H1 (cell line): ENCODE data around the gene ZBTB49. TPM values are rescaled to one million over a fixed set of nuclear protein-coding genes. Genes with fewer than 3 reads are reported as not detected.

ENCODE experiments used
- CTCF ChIA-PET: fragments of 300-600 bp; sonication (Branson Sonifier 250); formaldehyde crosslinking; loops from one replicate; lab custom pipeline; 2021; ENCODE audit not compliant: partially characterized antibody; lab: Charles Lee
- POLR2A ChIA-PET: fragments of 300-600 bp; sonication (Branson Sonifier 250); formaldehyde crosslinking; loops from one replicate; lab custom pipeline; 2021; ENCODE audit warnings: inconsistent platforms; ENCODE audit not compliant: partially characterized antibody; lab: Charles Lee
- DNase-seq, 2 experiments: peaks; one replicate each; pipeline versions ENCODE4 v3.0.0 to v3.0.0-alpha.2; 2010 to 2022; ENCODE audit warnings: low spot score in 2 of 2, low read depth in 1 of 2, mixed read lengths in 1 of 2
- FAIRE-seq: peaks from 2 replicates; lab custom pipeline; 2011; peaks lifted over from hg19 to GRCh38; lab: Jason Lieb, UNC
- H2AFZ ChIP-seq: 2 replicates; pipeline ENCODE4 v1.8.1; 2012; ENCODE audit warnings: low read length, inconsistent platforms
- H2AK5ac ChIP-seq: 2 replicates; pipeline ENCODE4 v1.6.1; 2013; ENCODE audit warnings: low read depth, low read length
- H2BK120ac ChIP-seq: replicated peaks from 2 replicates; pipeline ENCODE3; 2013; ENCODE audit warnings: low read depth, low read length, inconsistent platforms
- H2BK12ac ChIP-seq: 2 replicates; pipeline ENCODE4 v1.6.1; 2013; ENCODE audit warnings: low read depth, low read length
- H2BK15ac ChIP-seq: 2 replicates; pipeline ENCODE4 v1.6.1; 2013; ENCODE audit warnings: low read length
- H2BK20ac ChIP-seq: 2 replicates; pipeline ENCODE4 v1.6.1; 2013; ENCODE audit warnings: low read length
- H2BK5ac ChIP-seq: 2 replicates; pipeline ENCODE4 v1.6.1; 2013; ENCODE audit warnings: low read depth, low read length
- H3K14ac ChIP-seq: 2 replicates; pipeline ENCODE4 v1.6.1; 2013; ENCODE audit warnings: inconsistent platforms; ENCODE audit not compliant: insufficient read length
- H3K18ac ChIP-seq: 2 replicates; pipeline ENCODE4 v1.6.1; 2013; ENCODE audit warnings: low read length; ENCODE audit errors: extremely low read depth
- H3K23ac ChIP-seq: 2 replicates; pipeline ENCODE4 v1.6.1; 2013; ENCODE audit warnings: inconsistent platforms; ENCODE audit not compliant: insufficient read length
- H3K23me2 ChIP-seq: 2 replicates; pipeline ENCODE4 v1.6.1; 2013; ENCODE audit warnings: low read depth, low read length
- H3K27ac ChIP-seq: 2 replicates; pipeline ENCODE4 v1.6.1; 2011; ENCODE audit warnings: low read depth, low read length, inconsistent platforms
- H3K27me3 ChIP-seq, 4 experiments: replicated peaks in 1 of 4; 1 replicate in 1 of 4; 2 replicates in 3 of 4; pipeline versions ENCODE4 v1.6.1 to v1.8.1; 2011 to 2013; ENCODE audit warnings: low read length in 3 of 4, mild to moderate bottlenecking in 3 of 4, inconsistent platforms in 2 of 4, mixed read lengths in 2 of 4, moderate library complexity in 1 of 4; ENCODE audit not compliant: control insufficient read depth in 3 of 4, insufficient read depth in 3 of 4; ENCODE audit errors: extremely low read depth in 1 of 4
- H3K36me3 ChIP-seq, 4 experiments: 2 replicates each; pipeline versions ENCODE4 v1.6.1 to v1.8.1; 2011 to 2013; ENCODE audit warnings: mild to moderate bottlenecking in 4 of 4, low read length in 3 of 4, moderate library complexity in 2 of 4, control low read depth in 1 of 4, inconsistent platforms in 1 of 4; ENCODE audit not compliant: insufficient read depth in 4 of 4, control insufficient read depth in 2 of 4
- H3K4ac ChIP-seq: replicated peaks from 2 replicates; pipeline ENCODE3; 2013; ENCODE audit warnings: low read length, low read depth, mixed read lengths, inconsistent platforms; ENCODE audit not compliant: insufficient read length
- H3K4me1 ChIP-seq, 4 experiments: replicated peaks in 1 of 4; 1 replicate in 1 of 4; 2 replicates in 3 of 4; pipeline versions ENCODE4 v1.6.1 to v1.8.1; 2011 to 2013; ENCODE audit warnings: low read length in 3 of 4, inconsistent platforms in 2 of 4, mixed read lengths in 1 of 4; ENCODE audit not compliant: insufficient read depth in 4 of 4, control insufficient read depth in 3 of 4
- H3K4me2 ChIP-seq, 2 experiments: 2 replicates each; pipeline versions ENCODE4 v1.6.1 to v1.8.1; 2011 to 2013; ENCODE audit warnings: low read depth in 2 of 2, low read length in 2 of 2, control low read depth in 1 of 2, inconsistent platforms in 1 of 2, mild to moderate bottlenecking in 1 of 2; ENCODE audit not compliant: insufficient read depth in 1 of 2
- H3K4me3 ChIP-seq, 4 experiments: fragments of 200-600, 300-600 bp in 1 of 4; sonication (generic), shearing (Covaris generic), sonication (Bioruptor Twin) in 1 of 4; 2 replicates each; pipeline versions ENCODE4 v1.5.1 to v1.8.1; 2011 to 2016; ENCODE audit warnings: low read length in 4 of 4, low read depth in 3 of 4, control low read depth in 2 of 4, inconsistent platforms in 2 of 4, mild to moderate bottlenecking in 2 of 4, mixed read lengths in 1 of 4, moderate library complexity in 1 of 4; ENCODE audit not compliant: insufficient read depth in 2 of 4; ENCODE audit errors: extremely low read depth in 1 of 4
- H3K56ac ChIP-seq: replicated peaks from 2 replicates; pipeline ENCODE3; 2013; ENCODE audit warnings: low read depth, mild to moderate bottlenecking, mixed read lengths, low read length, inconsistent platforms; ENCODE audit not compliant: insufficient read length
- H3K79me1 ChIP-seq: 2 replicates; pipeline ENCODE4 v1.6.1; 2013; ENCODE audit warnings: low read depth, low read length, control low read depth
- H3K79me2 ChIP-seq, 2 experiments: 2 replicates each; pipeline versions ENCODE4 v1.6.1 to v1.8.1; 2012 to 2013; ENCODE audit warnings: low read length in 2 of 2, mild to moderate bottlenecking in 2 of 2, inconsistent platforms in 1 of 2; ENCODE audit not compliant: insufficient read depth in 2 of 2, control insufficient read depth in 1 of 2
- H3K9ac ChIP-seq, 4 experiments: replicated peaks in 1 of 4; 1 replicate in 1 of 4; 2 replicates in 3 of 4; pipeline versions ENCODE4 v1.6.1 to v1.8.1; 2011 to 2013; ENCODE audit warnings: low read depth in 3 of 4, low read length in 3 of 4, control low read depth in 2 of 4, mild to moderate bottlenecking in 2 of 4, moderate library complexity in 2 of 4, inconsistent platforms in 1 of 4; ENCODE audit errors: extremely low read depth in 1 of 4
- H3K9me3 ChIP-seq, 2 experiments: 2 replicates each; pipeline versions ENCODE4 v1.6.1 to v1.8.1; 2012 to 2013; ENCODE audit warnings: mild to moderate bottlenecking in 2 of 2, moderate library complexity in 2 of 2, control low read depth in 1 of 2, inconsistent platforms in 1 of 2, low read depth in 1 of 2, low read length in 1 of 2, mixed read lengths in 1 of 2; ENCODE audit not compliant: insufficient read depth in 2 of 2
- H4K20me1 ChIP-seq, 2 experiments: replicated peaks in 1 of 2; 2 replicates each; pipeline versions ENCODE3 to v1.8.1; 2011 to 2013; ENCODE audit warnings: inconsistent platforms in 2 of 2, low read length in 2 of 2, mild to moderate bottlenecking in 1 of 2; ENCODE audit not compliant: insufficient read depth in 2 of 2, control insufficient read depth in 1 of 2
- H4K5ac ChIP-seq: 2 replicates; pipeline ENCODE4 v1.6.1; 2013; ENCODE audit warnings: low read length, low read depth, mixed read lengths, inconsistent platforms; ENCODE audit not compliant: insufficient read length
- H4K8ac ChIP-seq: 2 replicates; pipeline ENCODE4 v1.8.0; 2013; ENCODE audit warnings: mild to moderate bottlenecking, moderate library complexity, low read length, inconsistent platforms; ENCODE audit not compliant: insufficient read depth; ENCODE audit errors: extremely low read depth
- H4K91ac ChIP-seq: replicated peaks from 2 replicates; pipeline ENCODE3; 2013; ENCODE audit warnings: low read length, mixed read lengths, inconsistent platforms; ENCODE audit not compliant: insufficient read length
- ATF3 ChIP-seq: IDR thresholded peaks from 2 replicates; pipeline ENCODE4 v1.6.1; 2011; ENCODE audit warnings: low read depth, mild to moderate bottlenecking, low read length; ENCODE audit not compliant: insufficient read depth
- BACH1 ChIP-seq: IDR thresholded peaks from 2 replicates; pipeline ENCODE4 v1.6.1; 2012; ENCODE audit warnings: low read length, improper control_type of control experiment
- CEBPB ChIP-seq: IDR thresholded peaks from 2 replicates; pipeline ENCODE4 v1.6.1; 2012; ENCODE audit warnings: low read depth, low read length
- CREB1 ChIP-seq: IDR thresholded peaks from 2 replicates; pipeline ENCODE4 v1.6.1; 2012; ENCODE audit warnings: inconsistent platforms
- KDM4A ChIP-seq: IDR thresholded peaks from one replicate; pipeline ENCODE4 v1.7.1; 2012; ENCODE audit warnings: low read depth, mild to moderate bottlenecking, moderate library complexity, low read length, inconsistent platforms; ENCODE audit not compliant: severe bottlenecking
- PHF8 ChIP-seq: fragments of 200-600 bp; sonication (generic); conservative IDR thresholded peaks from 2 replicates; pipeline ENCODE4 v1.7.1; 2012; ENCODE audit warnings: low read depth, mild to moderate bottlenecking, inconsistent platforms, low read length, moderate library complexity
- POLR2A ChIP-seq, 2 experiments: IDR thresholded peaks; 1 replicate in 1 of 2; 2 replicates in 1 of 2; pipeline ENCODE4 v1.6.1; 2011; ENCODE audit warnings: low read depth in 2 of 2, low read length in 2 of 2, mild to moderate bottlenecking in 2 of 2; ENCODE audit errors: control extremely low read depth in 1 of 2
- RNF2 ChIP-seq: fragments of 200-900, 300-1000 bp; sonication (generic); IDR thresholded peaks from 2 replicates; pipeline ENCODE4 v1.7.1; 2016; ENCODE audit warnings: borderline replicate concordance, low read depth, mild to moderate bottlenecking, antibody characterized with exemption, low read length; ENCODE audit not compliant: poor library complexity, severe bottlenecking; ENCODE audit errors: missing control alignments
- SP2 ChIP-seq: IDR thresholded peaks from 2 replicates; pipeline ENCODE4 v1.6.1; 2012; ENCODE audit warnings: mild to moderate bottlenecking, low read length, inconsistent platforms
- SRF ChIP-seq: IDR thresholded peaks from 2 replicates; pipeline ENCODE4 v1.6.1; 2011; ENCODE audit warnings: mild to moderate bottlenecking, low read depth, low read length, moderate library complexity
- TEAD4 ChIP-seq: IDR thresholded peaks from 2 replicates; pipeline ENCODE4 v1.6.1; 2012; ENCODE audit warnings: low read depth, low read length, inconsistent platforms, mixed read lengths
- WGBS, 2 experiments: shearing (Covaris generic) in 1 of 2; methylation state at CpG; one replicate each; pipeline versions ENCODE4 v1.1.6 to v1.1.7; 2013 to 2015; ENCODE audit warnings: low lambda C conversion rate in 2 of 2, mixed read lengths in 2 of 2, inconsistent platforms in 1 of 2, low coverage in 1 of 2, missing lambda C conversion rate in 1 of 2; ENCODE audit not compliant: insufficient replicate concordance in 2 of 2, insufficient coverage in 1 of 2, insufficient read length in 1 of 2; ENCODE audit errors: extremely low coverage in 1 of 2, missing lambda C conversion rate in 1 of 2; 5-methylcytosine and 5-hydroxymethylcytosine counted together
- polyA plus RNA-seq, 7 experiments: library from polyadenylated mRNA; depleted of rRNA in 3 of 7; stranded (reverse) in 5 of 7; unstranded in 2 of 7; fragments of >200 nt in 5 of 7; fragments of 200-250 nt in 2 of 7; gene quantifications; 1 replicate in 5 of 7; 2 replicates in 1 of 7; 4 replicates in 1 of 7; pipeline versions ENCODE4 v1.2.1 to v1.2.3, GENCODE V29; 2011 to 2013; ENCODE audit warnings: missing spikeins in 2 of 7, mixed read lengths in 2 of 7
- total RNA-seq: library from RNA; stranded (reverse); fragmentation: NEBNext Ultra II Directional; extraction: Animal tissue kit (Norgen Biotek cat#: 25700); gene quantifications from 2 replicates; pipeline ENCODE4 v1.2.1, GENCODE V29; 2021

ZBTB49 gene
- total and polyA plus RNA-seq, 2 of the 8 experiments (the other 6 are each of a cell fraction or from before 2014, with no cell fraction given), result 4.2 to 6.8 TPM

GRCh38 chr4:4254199-4254598, 35.9 kb upstream of the ZBTB49 start:
- no peak overlapping the region for H2AFZ ChIP-seq
- no peak overlapping the region for H3K27ac ChIP-seq
- no peaks in the 10 kb centered on the region for H3K79me2 ChIP-seq
- H3K23me2 ChIP-seq, result no peaks in the 10 kb centered on the region; the same call in 1 of the 2 replicates
- H2BK12ac ChIP-seq, result no peak overlapping the region
- H4K8ac ChIP-seq, result no peak overlapping the region
- H3K27me3 ChIP-seq, result peaks cover 0 to 6% (median 0%) of the 10 kb centered on the region in 4 experiments; a peak in 1 of 7 replicates
- H2AK5ac ChIP-seq, result no peak overlapping the region
- no peak overlapping the region for H3K4me3 ChIP-seq
- no peak overlapping the region for H2BK5ac ChIP-seq
- TF ChIP-seq TEAD4 (no peak), RNF2 (no peak), CEBPB (no peak), KDM4A (no peak), PHF8 (no peak), SP2 (no peak), CREB1 (no peak), SRF (no peak), BACH1 (no peak), ATF3 (no peak), POLR2A (IDR thresholded peaks at IDR 0.05; ENCODE audit: control extremely low read depth in 1 of 2, low read depth in 2 of 2, low read length in 2 of 2) (no peak)
- TF ChIP-seq, all 59 proteins: peak for 0
- ChIA-PET CTCF (interaction anchor here (1.1 to 1.4 kb wide), 2 partner anchors 63 to 131 kb away, joined by 3 to 4 read pairs; no protein-coding TSS in a partner anchor), POLR2A (no interaction called here)
- Histone ChIP-seq H3K4ac (no peak overlapping the region), H3K18ac (no peak overlapping the region), H3K36me3 (no peaks in the 10 kb centered on the region), H3K4me1 (0 out of 7 replicates have a peak, but pooled peaks cover 0 to under 1% (median 0%) of the 10 kb centered on the region in 4 experiments), H4K20me1 (no peaks in the 10 kb centered on the region), H3K79me1 (no peaks in the 10 kb centered on the region), H2BK120ac (no peak overlapping the region), H3K9me3 (no peaks in the 10 kb centered on the region), H2BK15ac (no peak overlapping the region), H3K14ac (no peak overlapping the region), H3K23ac (no peak overlapping the region), H2BK20ac (no peak overlapping the region), H4K5ac (no peak overlapping the region), H3K56ac (no peak overlapping the region), H4K91ac (no peak overlapping the region), H3K4me2 (no peak overlapping the region), H3K9ac (no peak overlapping the region)
- no peak for FAIRE-seq
- WGBS, 2 experiments, result 88% methylated on average over 11 of the region's 11 CpGs; no CpG with 5 or more reads in 1 of the 2 experiments
- no peak for DNase-seq
